IMR-90 (cell line): ENCODE data around the gene SNX3. TPM values are rescaled to one million over a fixed set of nuclear protein-coding genes. Genes with fewer than 3 reads are reported as not detected.

Source experiments
- ATAC-seq: fragments of 200-7000 bp; cut with Tn5 transposase; 2 replicates; pipeline ENCODE4 v1.9.1; 2020; ENCODE audit warnings: low read depth, mild to moderate bottlenecking, moderate library complexity
- BruUV-seq: library from RNA; stranded (reverse); fragments of 400-500 nt; replicated peaks from 2 replicates; lab custom pipeline; 2021; lab: Mats Ljungman, UMichigan
- CTCF ChIA-PET: fragments of 300-600 bp; formaldehyde crosslinking; extraction: SDS; loops from one replicate; lab custom pipeline; 2021; ENCODE audit warnings: antibody characterized with exemption; lab: Yijun Ruan, JAX
- POLR2A ChIA-PET: fragments of 300-600 bp; sonication (Branson Sonifier 250); formaldehyde crosslinking; loops from one replicate; lab custom pipeline; 2022; ENCODE audit warnings: antibody characterized with exemption; ENCODE audit not compliant: unreplicated experiment; lab: Charles Lee
- DNase-seq: peaks from one replicate; pipeline ENCODE4 v3.0.0; 2013
- H2AFZ ChIP-seq: replicated peaks from 2 replicates; pipeline ENCODE3; 2013; ENCODE audit warnings: low read length, mild to moderate bottlenecking; ENCODE audit not compliant: poor library complexity
- H2AK5ac ChIP-seq: 2 replicates; pipeline ENCODE4 v1.6.1; 2013; ENCODE audit warnings: low read depth, low read length, inconsistent platforms
- H2AK9ac ChIP-seq: replicated peaks from 2 replicates; pipeline ENCODE3; 2013; ENCODE audit warnings: mild to moderate bottlenecking, low read depth, low read length, moderate library complexity; ENCODE audit not compliant: poor library complexity
- H2BK120ac ChIP-seq: 2 replicates; pipeline ENCODE4 v1.6.1; 2013; ENCODE audit warnings: low read depth, low read length, inconsistent platforms
- H2BK15ac ChIP-seq: 3 replicates; pipeline ENCODE4 v1.6.1; 2013; ENCODE audit warnings: low read depth, low read length, inconsistent platforms
- H2BK20ac ChIP-seq: 2 replicates; pipeline ENCODE4 v1.6.1; 2013; ENCODE audit warnings: low read depth, mild to moderate bottlenecking, inconsistent platforms, low read length, moderate library complexity
- H2BK5ac ChIP-seq: 2 replicates; pipeline ENCODE4 v1.6.1; 2013; ENCODE audit warnings: mild to moderate bottlenecking, low read depth, low read length, inconsistent platforms; ENCODE audit not compliant: poor library complexity, severe bottlenecking
- H3K14ac ChIP-seq: replicated peaks from 2 replicates; pipeline ENCODE4 v1.6.1; 2013; ENCODE audit warnings: low read depth, low read length, inconsistent platforms
- H3K18ac ChIP-seq: 2 replicates; pipeline ENCODE4 v1.6.1; 2013; ENCODE audit warnings: low read depth, low read length, control low read depth
- H3K23ac ChIP-seq: 2 replicates; pipeline ENCODE4 v1.6.1; 2013; ENCODE audit warnings: low read depth, low read length, inconsistent platforms
- H3K27ac ChIP-seq: 2 replicates; pipeline ENCODE4 v1.5.1; 2013; ENCODE audit warnings: mild to moderate bottlenecking, control low read depth, low read length; ENCODE audit not compliant: insufficient read depth
- H3K27me3 ChIP-seq: 2 replicates; pipeline ENCODE4 v1.6.1; 2013; ENCODE audit warnings: low read length; ENCODE audit not compliant: control insufficient read depth, insufficient read depth
- H3K36me3 ChIP-seq: 2 replicates; pipeline ENCODE4 v1.6.1; 2013; ENCODE audit warnings: low read length, mixed read lengths; ENCODE audit not compliant: control insufficient read depth, insufficient read depth
- H3K4ac ChIP-seq: 2 replicates; pipeline ENCODE4 v1.6.1; 2013; ENCODE audit warnings: low read depth, low read length, inconsistent platforms
- H3K4me1 ChIP-seq: 2 replicates; pipeline ENCODE4 v1.6.1; 2013; ENCODE audit warnings: low read length, mixed read lengths; ENCODE audit not compliant: control insufficient read depth, insufficient read depth
- H3K4me2 ChIP-seq: 2 replicates; pipeline ENCODE4 v1.6.1; 2013; ENCODE audit warnings: low read depth, mild to moderate bottlenecking, control low read depth, low read length, moderate library complexity
- H3K4me3 ChIP-seq: 2 replicates; pipeline ENCODE4 v1.5.1; 2013; ENCODE audit warnings: low read depth, mild to moderate bottlenecking, control low read depth, low read length, moderate library complexity; ENCODE audit not compliant: insufficient read depth
- H3K56ac ChIP-seq: 2 replicates; pipeline ENCODE4 v1.6.1; 2013; ENCODE audit warnings: low read length, inconsistent platforms; ENCODE audit not compliant: insufficient read depth; ENCODE audit errors: extremely low read depth
- H3K79me1 ChIP-seq, 2 experiments: 2 replicates each; pipeline ENCODE4 v1.6.1; 2013; ENCODE audit warnings: low read length in 2 of 2, inconsistent platforms in 1 of 2, low read depth in 1 of 2
- H3K9ac ChIP-seq: 2 replicates; pipeline ENCODE4 v1.6.1; 2013; ENCODE audit warnings: low read depth, low read length, control low read depth
- H3K9me1 ChIP-seq: 2 replicates; pipeline ENCODE4 v1.6.1; 2013; ENCODE audit warnings: low read length, inconsistent platforms; ENCODE audit not compliant: insufficient read depth
- H3K9me3 ChIP-seq: 2 replicates; pipeline ENCODE4 v1.6.1; 2013; ENCODE audit warnings: low read length; ENCODE audit not compliant: control insufficient read depth, insufficient read depth
- H4K20me1 ChIP-seq: 2 replicates; pipeline ENCODE4 v1.6.1; 2013; ENCODE audit warnings: low read length, inconsistent platforms; ENCODE audit not compliant: insufficient read depth
- H4K5ac ChIP-seq: 2 replicates; pipeline ENCODE4 v1.6.1; 2013; ENCODE audit warnings: mild to moderate bottlenecking, low read depth, low read length, control low read depth
- H4K8ac ChIP-seq, 2 experiments: 2 replicates each; pipeline ENCODE4 v1.6.1; 2013; ENCODE audit warnings: low read depth in 2 of 2, low read length in 2 of 2, control low read depth in 1 of 2, inconsistent platforms in 1 of 2
- H4K91ac ChIP-seq: 2 replicates; pipeline ENCODE4 v1.6.1; 2013; ENCODE audit warnings: low read depth, low read length, inconsistent platforms; ENCODE audit not compliant: insufficient read depth
- BHLHE40 ChIP-seq: fragments of 150-350 bp; IDR thresholded peaks from 2 replicates; pipeline ENCODE4 v1.6.1; 2016; ENCODE audit warnings: mild to moderate bottlenecking, low read depth, low read length
- CEBPB ChIP-seq: IDR thresholded peaks from 2 replicates; pipeline ENCODE4 v1.6.1; 2012; ENCODE audit warnings: low read depth, low read length, improper control_type of control experiment
- CHD1 ChIP-seq: IDR thresholded peaks from 2 replicates; pipeline ENCODE4 v1.6.1; 2012; ENCODE audit warnings: low read depth, low read length, improper control_type of control experiment
- FOS ChIP-seq: fragments of 150-350 bp; IDR thresholded peaks from 2 replicates; pipeline ENCODE4 v1.6.1; 2016; ENCODE audit warnings: low read depth, low read length
- MAFK ChIP-seq: IDR thresholded peaks from 2 replicates; pipeline ENCODE4 v1.6.1; 2012; ENCODE audit warnings: low read depth, low read length, improper control_type of control experiment
- MAZ ChIP-seq: IDR thresholded peaks from 2 replicates; pipeline ENCODE4 v1.6.1; 2012; ENCODE audit warnings: low read depth, mild to moderate bottlenecking, low read length, improper control_type of control experiment, moderate library complexity, borderline replicate concordance
- MXI1 ChIP-seq: IDR thresholded peaks from 2 replicates; pipeline ENCODE4 v1.6.1; 2012; ENCODE audit warnings: low read depth, mild to moderate bottlenecking, low read length, moderate library complexity, borderline replicate concordance
- NFE2L2 ChIP-seq: fragments of 150-350 bp; IDR thresholded peaks from 2 replicates; pipeline ENCODE4 v1.6.1; 2016; ENCODE audit warnings: low read depth, mild to moderate bottlenecking, low read length
- POLR2A ChIP-seq: IDR thresholded peaks from 2 replicates; pipeline ENCODE4 v1.6.1; 2012; ENCODE audit warnings: mild to moderate bottlenecking, low read depth, low read length
- RAD21 ChIP-seq: IDR thresholded peaks from 2 replicates; pipeline ENCODE4 v1.6.1; 2012; ENCODE audit warnings: low read length, improper control_type of control experiment
- RCOR1 ChIP-seq: IDR thresholded peaks from 2 replicates; pipeline ENCODE4 v1.6.1; 2012; ENCODE audit warnings: mild to moderate bottlenecking, low read length, improper control_type of control experiment; ENCODE audit not compliant: insufficient replicate concordance
- RFX5 ChIP-seq: IDR thresholded peaks from 2 replicates; pipeline ENCODE4 v1.8.0; 2012; ENCODE audit warnings: low read depth, mild to moderate bottlenecking, low read length, moderate library complexity
- SMC3 ChIP-seq: fragments of 150-350 bp; IDR thresholded peaks from 2 replicates; pipeline ENCODE4 v1.6.1; 2016; ENCODE audit warnings: low read depth, mild to moderate bottlenecking, antibody characterized with exemption, low read length, moderate library complexity
- WGBS, 2 experiments: methylation state at CpG; one replicate each; pipeline versions ENCODE4 v1.1.5 to v1.1.7; 2013; ENCODE audit warnings: missing lambda C conversion rate in 2 of 2; ENCODE audit not compliant: insufficient read length in 1 of 2; ENCODE audit errors: extremely low coverage in 2 of 2; 5-methylcytosine and 5-hydroxymethylcytosine counted together
- dilution Hi-C: fragments of 300-500 bp; cut with HindIII; formaldehyde crosslinking; loops from one replicate; pipeline ENCODE4 v1.14.3; 2018; ENCODE audit warnings: low sequenced_read_pairs; ENCODE audit not compliant: unreplicated experiment
- in situ Hi-C: fragments of 300-500 bp; cut with MboI; formaldehyde crosslinking; loops from 3 replicates; pipeline ENCODE4 v1.14.3; 2019; ENCODE audit warnings: low sequenced_read_pairs, inconsistent platforms, mixed read lengths
- intact Hi-C: fragments of 100-400 bp; cut with micrococcal nuclease; formaldehyde crosslinking; loops from 2 replicates; pipeline ENCODE4 v1.10.0; 2022
- polyA plus RNA-seq, 3 experiments: library from polyadenylated mRNA; depleted of rRNA; stranded (reverse); fragments of >200 nt; gene quantifications; 2 replicates each; pipeline ENCODE4 v1.2.3, GENCODE V29; 2012; ENCODE audit warnings: low replicate concordance in 1 of 3
- total RNA-seq: library from RNA; depleted of rRNA; stranded (reverse); fragments of >200 nt; gene quantifications from 2 replicates; pipeline ENCODE4 v1.2.3, GENCODE V29; 2012
- TF ChIP-seq, protein P1 (sequence below): fragments of 150-350 bp; IDR thresholded peaks from 2 replicates; pipeline ENCODE4 v1.6.1; 2016; ENCODE audit warnings: low read depth, mild to moderate bottlenecking, low read length, moderate library complexity, borderline replicate concordance
- TF ChIP-seq, protein P2 (sequence below): conservative IDR thresholded peaks from 2 replicates; pipeline ENCODE4 v1.5.1; 2012; ENCODE audit warnings: mild to moderate bottlenecking, low read depth, low read length, improper control_type of control experiment
- TF ChIP-seq, protein P3 (sequence below): fragments of 150-350 bp; IDR thresholded peaks from 2 replicates; pipeline ENCODE4 v1.6.1; 2017; ENCODE audit warnings: mild to moderate bottlenecking, antibody characterized with exemption, low read length, low read depth

SNX3 gene
- total and polyA plus RNA-seq, 2 of the 4 experiments (the other 2 are of a cell fraction): 105 to 159 TPM

DNA sequence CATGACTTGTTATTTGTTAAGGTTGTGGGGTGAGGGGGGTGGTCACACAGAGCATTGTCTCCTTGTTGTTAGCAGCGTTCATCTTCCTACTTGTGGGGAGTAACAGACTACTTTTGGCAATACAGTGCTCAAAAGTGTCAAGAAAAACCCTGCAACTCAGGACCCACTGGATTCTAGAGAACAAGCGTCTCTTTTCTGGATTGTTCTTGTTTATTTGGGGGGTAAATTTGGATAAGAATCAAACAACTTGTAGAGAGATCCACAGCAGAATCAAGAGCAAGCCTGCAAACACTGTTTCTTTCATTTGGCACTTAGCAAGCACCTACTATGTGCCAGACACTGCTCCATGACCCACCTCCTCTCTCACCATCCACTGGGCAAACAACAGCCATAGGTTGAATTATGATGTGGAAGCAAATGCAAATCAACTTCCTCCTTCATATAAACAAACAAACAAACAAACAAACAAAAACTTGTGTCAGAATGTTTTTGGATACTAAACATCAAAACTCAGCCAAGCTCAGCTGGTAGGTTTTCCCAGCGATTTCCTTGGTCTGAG, 99.0 kb downstream of the SNX3 start:
- H4K91ac ChIP-seq: no peak overlapping the region
- no peak overlapping the region for H3K4ac ChIP-seq
- BruUV-seq: no TSS peak
- no peaks in the 10 kb centered on the region; the same call in 1 of the 2 replicates for H3K4me1 ChIP-seq
- H3K9me1 ChIP-seq: no peaks in the 10 kb centered on the region; the same call in 1 of the 2 replicates
- ChIA-PET CTCF (no interaction called here), POLR2A (no interaction called here)
- no peak overlapping the region for H3K23ac ChIP-seq
- dilution Hi-C loops: no loop called here
- no peak overlapping the region for H3K18ac ChIP-seq
- no peak overlapping the region for H2AK9ac ChIP-seq
- H4K5ac ChIP-seq: no peak overlapping the region
- H3K27me3 ChIP-seq: peaks cover 93% of the 10 kb centered on the region
- H2BK15ac ChIP-seq: no peak overlapping the region
- TF ChIP-seq SMC3 (no peak), MAFK (no peak), MAZ (no peak), NFE2L2 (no peak), CEBPB (no peak), CHD1 (no peak), BHLHE40 (no peak), RFX5 (no peak), POLR2A (no peak), RAD21 (no peak), MXI1 (no peak), FOS (no peak), RCOR1 (no peak)
- TF ChIP-seq, protein P1, sequence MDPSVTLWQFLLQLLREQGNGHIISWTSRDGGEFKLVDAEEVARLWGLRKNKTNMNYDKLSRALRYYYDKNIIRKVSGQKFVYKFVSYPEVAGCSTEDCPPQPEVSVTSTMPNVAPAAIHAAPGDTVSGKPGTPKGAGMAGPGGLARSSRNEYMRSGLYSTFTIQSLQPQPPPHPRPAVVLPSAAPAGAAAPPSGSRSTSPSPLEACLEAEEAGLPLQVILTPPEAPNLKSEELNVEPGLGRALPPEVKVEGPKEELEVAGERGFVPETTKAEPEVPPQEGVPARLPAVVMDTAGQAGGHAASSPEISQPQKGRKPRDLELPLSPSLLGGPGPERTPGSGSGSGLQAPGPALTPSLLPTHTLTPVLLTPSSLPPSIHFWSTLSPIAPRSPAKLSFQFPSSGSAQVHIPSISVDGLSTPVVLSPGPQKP: no peak
- TF ChIP-seq, protein P2, sequence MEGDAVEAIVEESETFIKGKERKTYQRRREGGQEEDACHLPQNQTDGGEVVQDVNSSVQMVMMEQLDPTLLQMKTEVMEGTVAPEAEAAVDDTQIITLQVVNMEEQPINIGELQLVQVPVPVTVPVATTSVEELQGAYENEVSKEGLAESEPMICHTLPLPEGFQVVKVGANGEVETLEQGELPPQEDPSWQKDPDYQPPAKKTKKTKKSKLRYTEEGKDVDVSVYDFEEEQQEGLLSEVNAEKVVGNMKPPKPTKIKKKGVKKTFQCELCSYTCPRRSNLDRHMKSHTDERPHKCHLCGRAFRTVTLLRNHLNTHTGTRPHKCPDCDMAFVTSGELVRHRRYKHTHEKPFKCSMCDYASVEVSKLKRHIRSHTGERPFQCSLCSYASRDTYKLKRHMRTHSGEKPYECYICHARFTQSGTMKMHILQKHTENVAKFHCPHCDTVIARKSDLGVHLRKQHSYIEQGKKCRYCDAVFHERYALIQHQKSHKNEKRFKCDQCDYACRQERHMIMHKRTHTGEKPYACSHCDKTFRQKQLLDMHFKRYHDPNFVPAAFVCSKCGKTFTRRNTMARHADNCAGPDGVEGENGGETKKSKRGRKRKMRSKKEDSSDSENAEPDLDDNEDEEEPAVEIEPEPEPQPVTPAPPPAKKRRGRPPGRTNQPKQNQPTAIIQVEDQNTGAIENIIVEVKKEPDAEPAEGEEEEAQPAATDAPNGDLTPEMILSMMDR: no peak
- TF ChIP-seq, protein P3, sequence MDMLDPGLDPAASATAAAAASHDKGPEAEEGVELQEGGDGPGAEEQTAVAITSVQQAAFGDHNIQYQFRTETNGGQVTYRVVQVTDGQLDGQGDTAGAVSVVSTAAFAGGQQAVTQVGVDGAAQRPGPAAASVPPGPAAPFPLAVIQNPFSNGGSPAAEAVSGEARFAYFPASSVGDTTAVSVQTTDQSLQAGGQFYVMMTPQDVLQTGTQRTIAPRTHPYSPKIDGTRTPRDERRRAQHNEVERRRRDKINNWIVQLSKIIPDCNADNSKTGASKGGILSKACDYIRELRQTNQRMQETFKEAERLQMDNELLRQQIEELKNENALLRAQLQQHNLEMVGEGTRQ: no peak
- WGBS, 2 experiments: no CpG with 5 or more reads among the region's 3 CpGs
- no peak overlapping the region for H2BK120ac ChIP-seq
- intact Hi-C loops: no loop called here
- H4K20me1 ChIP-seq: no peaks in the 10 kb centered on the region; the same call in 1 of the 2 replicates
- H3K4me2 ChIP-seq: no peak overlapping the region
- H3K36me3 ChIP-seq: no peaks in the 10 kb centered on the region
- no peak overlapping the region for H2BK5ac ChIP-seq
- H3K14ac ChIP-seq: no peak overlapping the region
- no peak overlapping the region for H3K9ac ChIP-seq
- H3K27ac ChIP-seq: no peak overlapping the region
- H3K56ac ChIP-seq: no peak overlapping the region
- H2AK5ac ChIP-seq: no peak overlapping the region
- H3K79me1 ChIP-seq: no peaks in the 10 kb centered on the region
- no peak overlapping the region for H2BK20ac ChIP-seq
- ATAC-seq (no peak), DNase-seq (no peak)
- peaks cover 10% of the 10 kb centered on the region for H3K9me3 ChIP-seq
- H3K4me3 ChIP-seq: no peak overlapping the region
- no peak overlapping the region for H2AFZ ChIP-seq
- in situ Hi-C loops: no loop called here
- H4K8ac ChIP-seq: no peak overlapping the region
